ENCODE results near the gene LTV1. TPM values are rescaled to one million over a fixed set of nuclear protein-coding genes. Genes with fewer than 3 reads are reported as not detected.

The LTV1 gene
- total RNA-seq, 1 donor from 2014 or later, result 17.0 TPM

Other genes starting within 250 kb of the LTV1 start
- 9.7 TPM for gene PHACTR2, start 165.4 kb upstream of the LTV1 start, total RNA-seq (ENCODE audit: unreplicated experiment)
- gene ZC2HC1B, start 21.1 kb downstream of the LTV1 start, total RNA-seq (ENCODE audit: unreplicated experiment), result not detected
- 0.69 TPM for gene PLAGL1, start 164.9 kb downstream of the LTV1 start, total RNA-seq (ENCODE audit: unreplicated experiment)